Activated T-cell treated with anti-CD3 and anti-CD28 coated beads, Interleukin-2, amount 50 U/mL, for 4 hours (primary cell): ENCODE results near the gene CHMP5. TPM values are rescaled to one million over a fixed set of nuclear protein-coding genes. Genes with fewer than 3 reads are reported as not detected.
"Not testable (repeated sequence)": the region's sequence is repeated elsewhere in the genome, so short reads cannot be mapped to it uniquely, and the experiment has no call there.

Experiments
- ATAC-seq, 2 donors: fragments of 200-7000 bp; cut with Tn5 transposase; one replicate each; pipeline ENCODE4 v1.10.0; 2021
- DNase-seq: peaks from one replicate; pipeline ENCODE4 v3.0.0-alpha.2; 2020
- H3K27me3 Mint-ChIP-seq: one replicate; pipeline ENCODE4 v1.8.0; 2021; ENCODE audit warnings: low read depth, mixed read lengths
- H3K36me3 Mint-ChIP-seq: one replicate; pipeline ENCODE4 v1.8.0; 2022; ENCODE audit warnings: mixed read lengths; ENCODE audit not compliant: insufficient read depth
- H3K4me1 Mint-ChIP-seq: one replicate; pipeline ENCODE4 v1.8.0; 2021; ENCODE audit warnings: low read depth, mixed read lengths
- H3K4me3 Mint-ChIP-seq: one replicate; pipeline ENCODE4 v1.8.0; 2021; ENCODE audit warnings: mild to moderate bottlenecking, moderate library complexity, mixed read lengths
- H3K9me3 Mint-ChIP-seq: one replicate; pipeline ENCODE4 v1.8.0; 2021; ENCODE audit warnings: mixed read lengths
- total RNA-seq, 3 donors: library from RNA; stranded (reverse); gene quantifications; one replicate each; pipeline ENCODE4 v1.2.1, GENCODE V29; 2021

The CHMP5 gene
- total RNA-seq, 3 donors from 2014 or later = 45.0 to 59.5 (median 46.8) TPM

DNA sequence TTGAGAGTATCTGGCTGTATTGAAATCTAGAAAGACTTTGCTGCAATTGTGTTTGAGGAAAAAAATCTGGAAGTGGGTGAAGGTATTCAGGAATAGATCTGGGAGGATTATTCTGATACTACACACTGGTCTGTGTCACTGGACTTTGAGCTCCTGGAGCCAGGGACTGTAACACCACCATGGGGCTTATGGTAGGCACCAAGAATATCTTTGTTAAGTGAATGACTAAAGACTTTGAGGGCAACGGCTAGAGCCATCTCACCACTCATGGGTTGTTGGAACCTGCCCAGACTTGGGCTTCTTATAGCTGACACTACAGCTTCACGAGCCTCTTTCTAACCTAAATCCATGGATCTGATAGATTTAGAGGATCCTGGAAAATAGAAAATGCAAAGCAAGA is 35.7 kb downstream of the CHMP5 start:
- ATAC-seq (no peak), DNase-seq (no peak)
- Mint-ChIP-seq H3K4me3 (no peak overlapping the region), H3K27me3 (no peaks in the 10 kb centered on the region), H3K36me3 (peaks cover 62% of the 10 kb centered on the region), H3K4me1 (peaks cover 49% of the 10 kb centered on the region), H3K9me3 (no peaks in the 10 kb centered on the region)

- H3K36me3 Mint-ChIP-seq = peaks cover 44% of the 10 kb centered on the region
- H3K4me3 Mint-ChIP-seq = no peak overlapping the region
- peaks cover 13% of the 10 kb centered on the region for H3K4me1 Mint-ChIP-seq
- ATAC-seq = no peak
- no peak for DNase-seq
- no peaks in the 10 kb centered on the region for H3K27me3 Mint-ChIP-seq
- H3K9me3 Mint-ChIP-seq = no peaks in the 10 kb centered on the region
Measured at GRCh38 chr9:33304362-33304761, 39.5 kb downstream of the CHMP5 start.

DNA sequence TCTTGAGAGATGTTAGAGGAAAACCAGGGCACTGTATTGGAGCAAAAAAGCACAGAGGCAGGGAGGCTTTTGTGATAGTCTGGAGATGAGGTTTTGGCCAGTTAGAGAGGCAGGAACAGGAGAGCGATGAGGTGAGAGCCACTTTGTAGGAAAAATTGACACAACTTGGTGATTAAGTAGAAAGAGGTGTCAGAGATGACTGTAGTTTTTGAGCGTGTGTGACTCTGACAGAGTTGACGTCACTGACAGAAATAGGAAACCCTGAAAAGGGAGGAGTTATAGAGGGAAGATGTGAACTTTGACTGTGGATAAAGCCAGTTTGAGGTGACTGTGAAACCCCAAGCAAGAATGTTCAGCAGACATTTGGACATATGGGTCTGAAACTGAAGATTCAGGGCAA is 41.2 kb downstream of the CHMP5 start:
- no peak for DNase-seq
- H3K9me3 Mint-ChIP-seq = no peaks in the 10 kb centered on the region
- no peak overlapping the region for H3K4me3 Mint-ChIP-seq
- no peaks in the 10 kb centered on the region for H3K27me3 Mint-ChIP-seq
- peaks cover 5% of the 10 kb centered on the region for H3K4me1 Mint-ChIP-seq
- peak; percentile 89 to 90 for ATAC-seq
- peaks cover 39% of the 10 kb centered on the region for H3K36me3 Mint-ChIP-seq

- ATAC-seq = no peak
- no peaks in the 10 kb centered on the region for H3K27me3 Mint-ChIP-seq
- H3K36me3 Mint-ChIP-seq = peaks cover 43% of the 10 kb centered on the region
- no peak for DNase-seq
- no peaks in the 10 kb centered on the region for H3K9me3 Mint-ChIP-seq
- H3K4me1 Mint-ChIP-seq = peaks cover 3% of the 10 kb centered on the region
- H3K4me3 Mint-ChIP-seq = no peak overlapping the region
Measured at GRCh38 chr9:33307067-33307466, 42.2 kb downstream of the CHMP5 start.

DNA sequence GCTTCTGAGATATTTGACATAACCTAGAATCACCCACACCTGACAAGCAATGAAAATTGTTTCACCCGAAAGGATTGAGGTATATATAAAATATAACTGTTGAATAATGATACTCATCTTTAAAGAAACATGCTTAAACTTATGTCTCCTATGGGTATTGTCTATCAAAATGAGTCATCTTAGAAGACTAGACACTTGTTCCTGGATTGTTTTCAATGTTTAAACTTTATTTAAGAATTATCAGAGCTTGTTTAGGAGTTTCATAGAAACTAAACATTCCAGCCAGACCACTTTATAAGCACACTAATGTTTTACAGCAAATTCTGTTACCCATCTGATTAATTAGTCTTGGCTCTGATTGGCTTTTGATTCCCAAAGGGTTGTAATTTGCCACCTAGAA is 45.1 kb downstream of the CHMP5 start:
- peaks cover 46% of the 10 kb centered on the region for H3K36me3 Mint-ChIP-seq
- no peaks in the 10 kb centered on the region for H3K27me3 Mint-ChIP-seq
- H3K4me1 Mint-ChIP-seq = peaks cover 3% of the 10 kb centered on the region
- H3K9me3 Mint-ChIP-seq = no peaks in the 10 kb centered on the region
- DNase-seq (no peak), ATAC-seq (no peak)
- no peak overlapping the region for H3K4me3 Mint-ChIP-seq

- peaks cover 51% of the 10 kb centered on the region for H3K36me3 Mint-ChIP-seq
- ATAC-seq (no peak), DNase-seq (no peak)
- peaks cover 3% of the 10 kb centered on the region for H3K4me1 Mint-ChIP-seq
- no peak overlapping the region for H3K4me3 Mint-ChIP-seq
- H3K27me3 Mint-ChIP-seq = no peaks in the 10 kb centered on the region
- no peaks in the 10 kb centered on the region for H3K9me3 Mint-ChIP-seq
Measured at GRCh38 chr9:33310748-33311147, 45.9 kb downstream of the CHMP5 start.

GRCh38 chr9:33311953-33312352 is 47.1 kb downstream of the CHMP5 start:
- H3K36me3 Mint-ChIP-seq = peaks cover 54% of the 10 kb centered on the region
- ATAC-seq (no peak), DNase-seq (no peak)
- no peaks in the 10 kb centered on the region for H3K27me3 Mint-ChIP-seq
- peaks cover 1% of the 10 kb centered on the region for H3K4me1 Mint-ChIP-seq
- no peaks in the 10 kb centered on the region for H3K9me3 Mint-ChIP-seq
- no peak overlapping the region for H3K4me3 Mint-ChIP-seq

GRCh38 chr9:33315371-33315770 is 50.5 kb downstream of the CHMP5 start:
- DNase-seq (no peak), ATAC-seq (no peak)
- Mint-ChIP-seq H3K27me3 (no peaks in the 10 kb centered on the region), H3K36me3 (peaks cover 51% of the 10 kb centered on the region), H3K9me3 (no peaks in the 10 kb centered on the region), H3K4me3 (no peak overlapping the region), H3K4me1 (peaks cover 5% of the 10 kb centered on the region)

DNA sequence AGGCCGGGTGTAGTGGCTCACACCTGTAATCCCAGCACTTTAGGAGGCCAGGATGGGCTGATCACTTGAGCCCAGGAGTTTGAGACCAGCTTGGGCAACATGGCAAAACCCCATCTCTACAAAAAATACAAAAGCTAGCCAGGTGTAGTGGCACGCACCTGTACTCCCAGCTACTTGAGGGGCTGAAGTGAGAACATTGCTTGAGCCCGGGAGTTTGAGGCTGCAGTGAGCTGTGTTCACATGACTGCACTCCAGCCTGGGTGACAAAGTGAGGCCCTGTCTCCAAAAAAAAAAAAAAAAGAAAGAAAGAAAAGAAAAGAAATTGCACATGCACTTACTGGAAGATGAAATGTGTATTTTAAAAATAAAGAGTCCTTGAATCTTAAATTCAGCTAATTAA is 52.3 kb downstream of the CHMP5 start:
- H3K36me3 Mint-ChIP-seq = peaks cover 48% of the 10 kb centered on the region
- not testable (repeated sequence) for H3K9me3 Mint-ChIP-seq, H3K4me3 Mint-ChIP-seq, DNase-seq, ATAC-seq, H3K27me3 Mint-ChIP-seq
- H3K4me1 Mint-ChIP-seq = peaks cover 13% of the 10 kb centered on the region

GRCh38 chr9:33318225-33318624 is 53.4 kb downstream of the CHMP5 start:
- Mint-ChIP-seq H3K36me3 (peaks cover 50% of the 10 kb centered on the region), H3K9me3 (no peaks in the 10 kb centered on the region), H3K27me3 (no peaks in the 10 kb centered on the region), H3K4me3 (no peak overlapping the region), H3K4me1 (peaks cover 13% of the 10 kb centered on the region)
- DNase-seq (no peak), ATAC-seq (no peak)

GRCh38 chr9:33318781-33319180 is 53.9 kb downstream of the CHMP5 start:
- Mint-ChIP-seq H3K4me1 (peaks cover 13% of the 10 kb centered on the region), H3K4me3 (no peak overlapping the region), H3K27me3 (no peaks in the 10 kb centered on the region), H3K36me3 (peaks cover 46% of the 10 kb centered on the region), H3K9me3 (no peaks in the 10 kb centered on the region)
- DNase-seq = no peak
- no peak for ATAC-seq

- no peak for DNase-seq
- Mint-ChIP-seq H3K4me1 (peaks cover 13% of the 10 kb centered on the region), H3K36me3 (peaks cover 50% of the 10 kb centered on the region), H3K9me3 (no peaks in the 10 kb centered on the region), H3K27me3 (no peaks in the 10 kb centered on the region), H3K4me3 (no peak overlapping the region)
- ATAC-seq = peak in 1 of 2 donors; percentile 51
Measured at GRCh38 chr9:33320230-33320567, 55.4 kb downstream of the CHMP5 start.

- Mint-ChIP-seq H3K27me3 (no peaks in the 10 kb centered on the region), H3K36me3 (peaks cover 48% of the 10 kb centered on the region), H3K4me1 (peaks cover 13% of the 10 kb centered on the region), H3K9me3 (no peaks in the 10 kb centered on the region), H3K4me3 (no peak overlapping the region)
- ATAC-seq (peak; percentile 58 to 82), DNase-seq (no peak)
Measured at GRCh38 chr9:33320568-33321261, 55.9 kb downstream of the CHMP5 start.

DNA sequence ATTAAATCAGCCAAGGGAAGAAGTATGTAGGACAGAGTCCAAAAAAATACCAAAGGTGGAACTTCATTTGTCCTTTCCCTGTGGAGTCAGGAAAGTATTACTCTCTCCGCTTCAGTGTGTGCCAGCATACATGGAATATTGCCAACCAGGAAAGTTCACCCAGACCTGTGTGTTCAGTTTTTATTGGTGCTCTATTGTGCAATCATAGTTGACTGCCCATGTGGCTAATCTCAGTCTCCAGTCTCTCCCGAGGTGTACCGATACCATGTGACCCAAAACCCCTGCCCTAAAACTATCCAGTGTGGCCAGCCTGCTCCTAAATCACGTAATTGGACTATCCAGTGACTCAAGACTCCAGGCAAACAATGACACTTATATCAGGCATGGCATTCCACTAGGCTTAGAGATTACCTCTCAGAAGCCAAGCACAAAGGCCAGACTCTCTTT is 64.3 kb downstream of the CHMP5 start:
- Mint-ChIP-seq H3K9me3 (no peaks in the 10 kb centered on the region), H3K4me3 (no peak overlapping the region), H3K4me1 (no peaks in the 10 kb centered on the region), H3K36me3 (peaks cover 43% of the 10 kb centered on the region), H3K27me3 (no peaks in the 10 kb centered on the region)
- ATAC-seq = no peak
- no peak for DNase-seq

GRCh38 chr9:33329979-33330378 is 65.1 kb downstream of the CHMP5 start:
- H3K4me3 Mint-ChIP-seq = no peak overlapping the region
- ATAC-seq (no peak), DNase-seq (no peak)
- peaks cover 43% of the 10 kb centered on the region for H3K36me3 Mint-ChIP-seq
- no peaks in the 10 kb centered on the region for H3K9me3 Mint-ChIP-seq
- H3K4me1 Mint-ChIP-seq = no peaks in the 10 kb centered on the region
- no peaks in the 10 kb centered on the region for H3K27me3 Mint-ChIP-seq
